ENCODE measurements around the gene HS3ST5. TPM values are rescaled to one million over a fixed set of nuclear protein-coding genes. Genes with fewer than 3 reads are reported as not detected.

HS3ST5 gene
- total RNA-seq, 1 donor: not detected

DNA sequence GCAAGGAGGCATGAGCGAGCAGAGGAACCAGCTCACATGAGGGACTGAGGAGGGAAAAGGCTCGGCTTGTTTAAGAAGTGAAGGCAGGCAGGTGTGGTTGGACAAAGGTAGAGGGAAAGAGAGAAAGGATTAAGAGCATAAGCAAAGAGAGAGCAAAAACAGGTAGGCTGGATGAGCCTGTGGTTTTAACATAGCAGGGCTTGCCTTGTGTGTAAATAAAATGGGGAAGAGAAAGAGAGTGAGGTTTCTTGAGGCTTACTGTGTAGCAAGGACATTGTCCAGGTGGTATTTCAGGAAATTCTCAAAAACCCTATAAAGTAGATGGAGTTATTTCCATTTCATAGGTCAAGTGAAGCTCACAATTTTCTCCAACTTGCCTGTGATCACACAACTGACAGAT, 278.0 kb downstream of the HS3ST5 start:
- TF ChIP-seq, protein P1, sequence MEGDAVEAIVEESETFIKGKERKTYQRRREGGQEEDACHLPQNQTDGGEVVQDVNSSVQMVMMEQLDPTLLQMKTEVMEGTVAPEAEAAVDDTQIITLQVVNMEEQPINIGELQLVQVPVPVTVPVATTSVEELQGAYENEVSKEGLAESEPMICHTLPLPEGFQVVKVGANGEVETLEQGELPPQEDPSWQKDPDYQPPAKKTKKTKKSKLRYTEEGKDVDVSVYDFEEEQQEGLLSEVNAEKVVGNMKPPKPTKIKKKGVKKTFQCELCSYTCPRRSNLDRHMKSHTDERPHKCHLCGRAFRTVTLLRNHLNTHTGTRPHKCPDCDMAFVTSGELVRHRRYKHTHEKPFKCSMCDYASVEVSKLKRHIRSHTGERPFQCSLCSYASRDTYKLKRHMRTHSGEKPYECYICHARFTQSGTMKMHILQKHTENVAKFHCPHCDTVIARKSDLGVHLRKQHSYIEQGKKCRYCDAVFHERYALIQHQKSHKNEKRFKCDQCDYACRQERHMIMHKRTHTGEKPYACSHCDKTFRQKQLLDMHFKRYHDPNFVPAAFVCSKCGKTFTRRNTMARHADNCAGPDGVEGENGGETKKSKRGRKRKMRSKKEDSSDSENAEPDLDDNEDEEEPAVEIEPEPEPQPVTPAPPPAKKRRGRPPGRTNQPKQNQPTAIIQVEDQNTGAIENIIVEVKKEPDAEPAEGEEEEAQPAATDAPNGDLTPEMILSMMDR (IDR thresholded peaks at IDR 0.05; ENCODE audit: extremely low read depth, low read depth, low read length): no peak

DNA sequence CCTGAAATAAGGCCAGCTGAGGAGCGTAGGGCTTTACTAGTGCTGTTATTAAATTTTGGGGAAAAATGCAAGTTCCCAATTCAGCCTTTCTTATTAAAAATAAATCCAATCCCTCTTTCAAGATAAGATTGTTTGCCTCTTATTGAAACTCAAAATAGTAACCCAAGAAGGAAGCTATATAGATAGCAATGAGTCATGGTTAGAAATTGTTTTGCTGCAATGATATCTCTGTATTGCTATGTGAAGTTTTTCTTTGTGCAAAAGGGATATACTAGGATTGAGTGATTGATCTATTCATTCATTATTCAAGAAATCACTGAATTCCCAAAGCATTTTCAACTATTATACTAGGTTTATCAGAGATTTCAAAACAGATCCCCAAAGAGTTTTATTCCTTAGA, 278.9 kb downstream of the HS3ST5 start:
- DNase-seq (ENCODE audit: insufficient read length, low spot score, missing footprints): no peak

More for the DNA sequence above, 278.0 kb downstream of the HS3ST5 start:
- H2AFZ ChIP-seq (ENCODE audit: low read length): no peak overlapping the region
- no peak overlapping the region for H3K4me2 ChIP-seq (ENCODE audit: insufficient read depth, low read length)
- H3K36me3 ChIP-seq (ENCODE audit: insufficient read depth, low read length): no peaks in the 10 kb centered on the region
- H3K27me3 ChIP-seq (ENCODE audit: insufficient read depth, low read length): no peaks in the 10 kb centered on the region
- H3K9me3 ChIP-seq (ENCODE audit: low read depth, low read length): no peaks in the 10 kb centered on the region
- H3K27ac ChIP-seq (ENCODE audit: low read depth, low read length): no peak overlapping the region
- H4K20me1 ChIP-seq (ENCODE audit: insufficient read depth, low read length): no peaks in the 10 kb centered on the region
- no peak for DNase-seq (ENCODE audit: insufficient read length, low spot score, missing footprints)
- no peak overlapping the region for H3K4me3 ChIP-seq (ENCODE audit: insufficient read depth, low read length)
- no peaks in the 10 kb centered on the region for H3K4me1 ChIP-seq (ENCODE audit: insufficient read depth, low read length)
- no peaks in the 10 kb centered on the region for H3K79me2 ChIP-seq (ENCODE audit: insufficient read depth, low read length)

DNA sequence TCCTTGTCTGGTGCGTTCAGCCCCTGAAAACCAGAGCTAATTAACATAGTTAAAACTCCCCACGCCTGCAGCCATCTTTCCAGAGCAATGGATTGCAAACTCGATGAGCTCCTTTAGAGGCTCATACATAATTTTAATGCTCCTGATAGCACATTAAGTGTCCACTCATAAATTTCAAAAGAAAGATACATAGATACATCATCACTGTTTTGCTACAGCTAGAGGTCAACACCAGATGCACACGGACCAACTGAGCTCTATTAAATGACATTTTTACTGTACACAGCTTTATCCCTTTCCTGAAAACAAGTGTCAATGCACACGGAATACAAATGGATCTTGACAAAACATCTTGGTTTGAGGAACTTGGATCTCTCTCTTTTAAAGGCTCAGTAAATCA, 280.6 kb downstream of the HS3ST5 start:
- H3K9me3 ChIP-seq (ENCODE audit: low read depth, low read length): no peaks in the 10 kb centered on the region
- H3K27ac ChIP-seq (ENCODE audit: low read depth, low read length): no peak overlapping the region
- no peak overlapping the region for H2AFZ ChIP-seq (ENCODE audit: low read length)
- H3K4me1 ChIP-seq (ENCODE audit: insufficient read depth, low read length): no peaks in the 10 kb centered on the region
- H3K27me3 ChIP-seq (ENCODE audit: insufficient read depth, low read length): no peaks in the 10 kb centered on the region
- DNase-seq (ENCODE audit: insufficient read length, low spot score, missing footprints): no peak
- no peaks in the 10 kb centered on the region for H4K20me1 ChIP-seq (ENCODE audit: insufficient read depth, low read length)
- no peaks in the 10 kb centered on the region for H3K36me3 ChIP-seq (ENCODE audit: insufficient read depth, low read length)
- no peaks in the 10 kb centered on the region for H3K79me2 ChIP-seq (ENCODE audit: insufficient read depth, low read length)
- TF ChIP-seq, protein P1 (IDR thresholded peaks at IDR 0.05; ENCODE audit: extremely low read depth, low read depth, low read length): no peak
- H3K4me3 ChIP-seq (ENCODE audit: insufficient read depth, low read length): no peak overlapping the region
- H3K4me2 ChIP-seq (ENCODE audit: insufficient read depth, low read length): no peak overlapping the region

More for the DNA sequence above, 278.9 kb downstream of the HS3ST5 start:
- TF ChIP-seq, protein P1 (IDR thresholded peaks at IDR 0.05; ENCODE audit: extremely low read depth, low read depth, low read length): no peak
- no peak overlapping the region for H2AFZ ChIP-seq (ENCODE audit: low read length)
- H3K36me3 ChIP-seq (ENCODE audit: insufficient read depth, low read length): no peaks in the 10 kb centered on the region
- no peaks in the 10 kb centered on the region for H3K79me2 ChIP-seq (ENCODE audit: insufficient read depth, low read length)
- no peaks in the 10 kb centered on the region for H3K4me1 ChIP-seq (ENCODE audit: insufficient read depth, low read length)
- H3K27ac ChIP-seq (ENCODE audit: low read depth, low read length): no peak overlapping the region
- no peaks in the 10 kb centered on the region for H3K9me3 ChIP-seq (ENCODE audit: low read depth, low read length)
- H3K27me3 ChIP-seq (ENCODE audit: insufficient read depth, low read length): no peaks in the 10 kb centered on the region
- H3K4me3 ChIP-seq (ENCODE audit: insufficient read depth, low read length): no peak overlapping the region
- no peaks in the 10 kb centered on the region for H4K20me1 ChIP-seq (ENCODE audit: insufficient read depth, low read length)
- H3K4me2 ChIP-seq (ENCODE audit: insufficient read depth, low read length): no peak overlapping the region

DNA sequence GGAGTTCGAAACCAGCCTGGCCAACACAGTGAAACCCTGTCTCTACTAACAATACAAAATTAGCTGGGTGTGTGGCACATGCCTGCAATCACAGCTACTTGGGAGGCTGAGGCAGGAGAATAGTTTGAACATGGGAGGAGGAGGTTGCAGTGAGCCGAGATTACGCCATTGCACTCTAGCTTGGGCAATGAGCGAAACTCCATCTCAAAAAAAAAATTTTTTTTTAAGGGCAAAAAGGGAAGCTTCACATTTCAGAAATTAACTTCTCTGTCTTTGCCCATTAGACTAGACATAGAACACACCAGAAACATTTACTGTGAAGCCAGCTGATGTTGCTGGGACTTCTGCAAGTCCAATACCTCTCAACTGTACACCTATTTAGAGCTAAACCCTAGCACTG, 281.1 kb downstream of the HS3ST5 start:
- Histone ChIP-seq H3K27ac (ENCODE audit: low read depth, low read length) (no peak overlapping the region), H3K4me3 (ENCODE audit: insufficient read depth, low read length) (no peak overlapping the region), H3K36me3 (ENCODE audit: insufficient read depth, low read length) (no peaks in the 10 kb centered on the region), H2AFZ (ENCODE audit: low read length) (no peak overlapping the region), H4K20me1 (ENCODE audit: insufficient read depth, low read length) (no peaks in the 10 kb centered on the region), H3K79me2 (ENCODE audit: insufficient read depth, low read length) (no peaks in the 10 kb centered on the region), H3K27me3 (ENCODE audit: insufficient read depth, low read length) (no peaks in the 10 kb centered on the region), H3K4me1 (ENCODE audit: insufficient read depth, low read length) (no peaks in the 10 kb centered on the region), H3K9me3 (ENCODE audit: low read depth, low read length) (no peaks in the 10 kb centered on the region), H3K4me2 (ENCODE audit: insufficient read depth, low read length) (no peak overlapping the region)
- no peak for DNase-seq (ENCODE audit: insufficient read length, low spot score, missing footprints)
- TF ChIP-seq, protein P1 (IDR thresholded peaks at IDR 0.05; ENCODE audit: extremely low read depth, low read depth, low read length): no peak
